HCEC 1CT (cell line): ENCODE results near the gene CARNS1.
"Not testable (repeated sequence)": the region's sequence is repeated elsewhere in the genome, so short reads cannot be mapped to it uniquely, and the experiment has no call there.

Source experiments
- DNase-seq: peaks from one replicate; pipeline ENCODE4 v3.0.0-alpha.2; 2017

The CARNS1 gene

DNA sequence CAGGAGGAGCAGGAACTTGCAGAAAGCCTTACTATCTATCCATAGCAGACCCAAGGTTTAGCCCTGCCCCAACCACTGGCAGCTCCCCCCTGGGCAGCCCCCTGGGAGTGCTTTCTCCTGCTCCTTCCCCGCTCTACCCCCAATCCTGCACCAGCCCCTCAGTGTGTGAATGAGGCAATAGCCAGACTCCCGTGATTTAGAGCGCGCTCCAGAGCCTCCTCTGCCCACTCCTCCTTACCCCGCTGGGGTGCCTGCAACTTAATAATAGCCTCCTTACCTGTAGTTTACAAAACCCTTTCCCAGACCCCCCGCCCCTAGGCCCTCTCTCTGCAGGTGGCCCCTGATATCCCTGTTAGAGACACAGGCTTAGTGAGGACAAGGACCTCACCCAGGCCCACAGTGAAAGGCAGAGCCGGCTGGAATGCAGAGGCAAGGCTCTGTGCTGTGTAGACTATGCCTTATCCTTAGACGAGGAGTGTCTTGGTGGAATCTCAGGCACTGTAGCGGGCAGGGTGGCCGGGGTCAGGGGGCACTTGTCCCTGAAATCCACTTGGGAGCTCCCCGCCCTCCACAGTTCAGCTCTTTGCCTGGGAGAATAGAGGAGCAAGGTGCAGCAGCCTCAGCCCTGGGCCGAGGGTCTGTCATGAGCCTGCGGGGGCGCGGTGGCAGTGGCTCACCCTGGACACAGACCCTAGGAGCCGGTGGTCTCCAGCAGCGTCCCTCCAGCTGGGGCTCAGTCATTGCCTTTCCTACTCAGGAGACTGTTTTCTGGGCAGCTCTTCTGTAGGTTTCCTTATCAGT is 4.3 kb upstream of the CARNS1 start:
- no peak for DNase-seq

GRCh38 chr11:67411785-67412152 is 3.7 kb upstream of the CARNS1 start:
- DNase-seq, result no peak

DNA sequence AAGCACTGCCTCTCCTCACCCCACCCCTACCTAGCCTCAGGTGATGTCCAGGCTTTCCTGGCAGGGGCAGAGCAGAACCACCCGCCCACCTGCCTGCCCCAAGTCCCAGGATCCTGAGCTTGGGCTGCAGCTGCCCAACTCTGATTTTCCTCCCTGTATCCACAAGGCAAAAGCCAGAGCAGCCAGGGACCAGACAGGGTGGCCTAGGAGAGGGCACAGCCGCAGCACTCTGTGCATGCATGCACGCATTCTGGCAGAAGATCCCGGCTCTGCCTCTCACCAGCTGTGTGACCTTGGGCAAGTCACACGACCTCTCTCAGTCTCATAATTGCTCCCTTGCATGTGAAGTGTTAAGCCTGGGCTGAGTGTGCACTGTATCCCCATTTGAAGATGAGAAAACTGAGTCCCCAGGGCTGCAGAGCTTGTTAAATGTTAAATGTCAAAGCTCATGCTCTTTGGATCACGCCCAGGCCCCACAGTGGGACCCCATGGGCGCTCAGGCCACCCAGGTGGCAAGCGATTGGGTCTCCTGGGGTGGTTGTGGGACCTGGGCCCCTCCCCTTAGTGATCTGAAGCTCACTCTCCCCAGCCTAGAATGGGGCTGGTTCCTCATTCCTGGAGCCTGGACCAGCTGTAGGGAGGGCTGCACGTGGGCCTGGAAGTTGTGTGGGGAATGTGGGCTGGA is 2.8 kb upstream of the CARNS1 start:
- DNase-seq, result no peak

DNA sequence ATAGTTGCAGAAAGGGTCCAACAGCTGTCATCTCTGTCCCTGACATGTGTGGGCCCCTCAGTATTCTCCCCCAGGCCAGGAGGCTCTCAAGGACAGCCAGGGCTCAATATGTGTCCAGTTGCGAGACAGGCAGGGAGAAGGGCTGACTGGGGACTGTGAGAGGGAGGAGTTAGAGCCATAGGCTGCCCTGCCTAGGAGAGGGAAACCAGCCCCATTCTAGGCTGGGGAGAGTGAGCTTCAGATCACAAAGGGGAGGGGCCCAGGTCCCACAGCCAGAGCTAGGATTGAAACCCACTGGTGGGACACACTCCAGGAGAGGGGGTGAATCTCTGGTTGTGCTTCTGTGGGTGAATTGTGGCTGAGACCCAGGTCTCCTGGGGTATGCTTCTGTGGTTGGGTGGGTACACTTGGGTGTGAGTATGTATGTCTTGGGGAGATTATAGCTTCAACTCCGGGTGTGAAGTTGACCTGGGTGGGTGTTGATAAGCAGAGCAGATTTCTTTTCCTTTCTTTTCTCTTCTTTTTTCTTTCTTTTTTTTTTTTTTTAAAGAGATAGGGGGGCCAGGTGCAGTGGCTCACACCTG is 2.1 kb upstream of the CARNS1 start:
- no peak for DNase-seq

GRCh38 chr11:67416416-67417335 is 1.2 kb downstream of the CARNS1 start:
- no peak for DNase-seq

DNA sequence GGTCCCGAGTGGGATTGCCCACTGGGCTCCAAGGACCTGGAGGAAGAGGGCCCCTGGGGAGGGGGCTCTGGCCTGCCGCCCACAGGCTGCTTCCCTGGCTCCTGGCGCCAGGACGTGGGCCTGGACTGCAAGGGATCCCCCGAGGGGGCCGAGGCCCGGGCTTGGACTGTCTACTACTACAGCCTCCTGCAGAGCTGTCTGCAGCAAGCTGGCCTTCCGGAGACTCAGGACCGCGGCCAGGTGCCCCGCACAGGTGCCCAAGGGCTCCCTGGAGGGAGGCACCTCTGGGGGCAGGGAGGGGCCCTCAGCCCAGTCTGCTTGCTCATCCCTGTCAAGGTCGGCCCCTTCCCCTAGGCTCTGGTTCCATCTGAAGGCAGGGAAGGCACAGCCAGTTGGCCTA is 1.9 kb downstream of the CARNS1 start:
- DNase-seq, result no peak

DNA sequence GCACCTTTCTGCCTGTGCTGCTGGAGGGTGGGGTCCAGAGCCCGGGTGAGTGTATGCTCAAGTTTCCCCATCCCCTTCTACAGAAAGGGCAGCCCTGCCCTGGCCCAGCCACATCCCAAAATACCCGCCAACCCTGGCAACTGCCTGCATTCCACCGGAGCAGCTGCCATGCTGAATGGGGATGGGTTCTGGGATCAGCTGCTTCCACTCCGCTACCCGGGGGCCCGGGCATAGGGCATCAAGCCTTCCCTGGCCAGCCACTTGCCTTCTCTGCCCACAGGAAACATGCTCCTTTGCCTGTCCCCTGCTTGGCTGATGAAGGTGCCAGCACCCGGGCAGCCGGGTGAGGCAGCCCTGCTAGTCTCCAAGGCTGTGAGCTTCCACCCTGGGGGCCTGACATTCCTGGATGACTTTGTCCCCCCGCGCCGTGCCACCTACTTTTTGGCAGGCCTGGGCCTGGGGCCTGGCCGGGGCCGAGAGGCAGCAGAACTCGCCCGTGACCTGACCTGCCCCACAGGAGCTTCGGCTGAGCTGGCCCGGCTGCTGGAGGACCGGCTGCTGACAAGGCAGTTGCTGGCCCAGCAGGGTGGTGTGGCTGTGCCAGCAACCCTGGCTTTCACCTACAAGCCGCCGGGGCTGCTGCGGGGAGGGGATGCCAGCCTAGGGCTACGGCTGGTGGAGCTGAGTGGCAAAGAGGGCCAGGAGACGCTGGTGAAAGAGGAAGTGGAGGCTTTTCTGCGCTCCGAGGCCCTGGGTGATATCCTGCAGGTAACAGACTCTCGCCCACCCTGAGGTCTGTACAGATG is 3.2 kb downstream of the CARNS1 start:
- DNase-seq, result no peak

GRCh38 chr11:67419325-67420049 is 4.0 kb downstream of the CARNS1 start:
- no peak for DNase-seq

- no peak for DNase-seq
These were observed 4.7 kb downstream of the CARNS1 start for GRCh38 chr11:67420147-67420645.

- peak; percentile 81 for DNase-seq
These were observed 5.4 kb downstream of the CARNS1 start for GRCh38 chr11:67420646-67421429.

- DNase-seq, result no peak
These were observed 6.1 kb downstream of the CARNS1 start for GRCh38 chr11:67421430-67422031.

DNA sequence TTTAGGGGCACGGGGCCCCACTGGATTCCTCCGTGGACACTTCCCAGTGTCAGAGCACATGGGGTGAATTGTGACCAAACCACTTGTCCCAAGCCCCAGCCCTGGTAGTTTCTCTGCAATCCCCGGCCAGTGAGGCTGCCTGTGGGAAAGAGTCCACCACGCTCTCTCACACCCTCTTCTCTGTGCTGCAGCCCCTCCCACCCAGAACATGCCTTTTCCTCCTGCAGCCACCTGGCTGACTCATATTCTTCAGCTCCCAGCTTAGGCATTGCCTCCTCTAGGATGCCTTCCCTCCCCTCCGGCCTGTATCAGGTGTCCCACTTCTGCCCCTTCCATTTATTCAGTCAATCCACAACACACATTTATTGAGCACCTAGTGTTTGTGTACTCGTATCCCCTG is 7.4 kb downstream of the CARNS1 start:
- no peak for DNase-seq

DNA sequence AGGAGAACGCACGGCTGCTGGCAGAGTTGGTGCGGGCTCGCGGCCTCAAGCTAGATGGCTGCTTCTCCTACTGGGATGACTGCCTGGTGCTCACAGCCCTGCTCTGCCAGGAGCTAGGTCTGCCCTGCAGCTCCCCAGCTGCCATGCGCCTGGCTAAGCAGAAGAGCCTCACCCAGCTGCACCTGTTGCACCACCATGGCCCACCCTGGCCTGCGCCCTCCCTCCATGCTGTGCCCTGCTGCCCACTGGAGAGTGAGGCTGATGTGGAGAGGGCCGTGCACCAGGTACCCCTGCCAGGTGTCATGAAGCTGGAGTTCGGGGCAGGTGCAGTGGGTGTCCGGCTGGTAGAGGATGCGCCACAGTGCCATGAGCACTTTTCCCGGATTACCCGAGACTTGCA is 8.0 kb downstream of the CARNS1 start:
- no peak for DNase-seq

DNA sequence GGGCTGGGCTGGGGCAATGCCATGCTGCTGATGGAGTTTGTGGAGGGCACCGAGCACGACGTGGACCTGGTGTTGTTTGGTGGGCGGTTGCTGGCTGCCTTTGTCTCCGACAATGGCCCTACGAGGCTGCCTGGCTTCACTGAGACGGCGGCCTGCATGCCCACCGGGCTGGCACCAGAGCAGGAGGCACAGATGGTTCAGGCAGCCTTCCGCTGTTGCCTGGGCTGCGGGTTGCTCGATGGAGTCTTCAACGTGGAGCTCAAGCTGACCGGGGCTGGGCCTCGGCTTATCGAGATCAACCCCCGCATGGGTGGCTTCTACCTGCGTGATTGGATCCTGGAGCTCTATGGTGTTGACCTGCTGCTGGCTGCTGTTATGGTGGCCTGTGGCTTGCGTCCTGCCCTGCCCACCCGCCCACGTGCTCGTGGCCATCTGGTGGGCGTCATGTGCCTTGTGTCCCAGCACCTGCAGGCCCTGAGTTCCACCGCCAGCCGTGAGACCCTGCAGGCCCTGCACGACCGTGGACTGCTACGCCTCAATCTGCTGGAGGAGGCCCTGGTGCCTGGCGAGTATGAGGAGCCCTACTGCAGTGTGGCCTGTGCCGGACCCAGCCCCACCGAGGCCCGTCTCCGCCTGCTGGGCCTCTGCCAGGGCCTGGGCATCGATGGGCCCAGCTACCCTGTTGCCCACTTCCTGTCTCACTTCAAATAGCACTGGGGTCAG is 8.6 kb downstream of the CARNS1 start:
- no peak for DNase-seq

DNA sequence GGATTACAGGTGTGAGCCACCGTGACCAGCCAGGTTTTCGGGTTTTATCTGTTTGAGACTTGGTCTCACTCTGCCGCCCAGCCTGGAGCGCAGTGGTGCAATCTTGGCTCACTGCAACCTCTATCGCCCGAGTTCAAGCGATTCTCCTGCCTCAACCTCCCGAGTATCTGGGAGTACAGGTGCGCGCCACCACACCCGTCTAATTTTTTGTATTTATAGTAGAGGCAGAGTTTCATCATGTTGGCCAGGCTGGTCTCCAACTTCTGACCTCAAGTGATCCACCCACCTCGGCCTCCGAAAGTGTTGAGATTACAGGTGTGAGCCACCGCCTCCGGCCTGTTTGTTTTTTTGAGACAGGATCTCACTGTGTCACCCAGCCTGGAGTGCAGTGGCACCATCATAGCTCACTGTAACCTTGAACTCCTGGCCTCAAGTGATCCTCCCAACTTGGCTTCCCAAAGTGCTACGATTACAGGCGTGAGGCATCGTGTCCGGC is 11.9 kb downstream of the CARNS1 start:
- not testable (repeated sequence) for DNase-seq

GRCh38 chr11:67428052-67429001 is 12.8 kb downstream of the CARNS1 start, which contains the start of gene RPS6KB2:
Gene RPS6KB2 (plus strand): TSS chr11:67428494. CDS start chr11:67428546, 52 bp downstream.
- peak; percentile 94 for DNase-seq

DNA sequence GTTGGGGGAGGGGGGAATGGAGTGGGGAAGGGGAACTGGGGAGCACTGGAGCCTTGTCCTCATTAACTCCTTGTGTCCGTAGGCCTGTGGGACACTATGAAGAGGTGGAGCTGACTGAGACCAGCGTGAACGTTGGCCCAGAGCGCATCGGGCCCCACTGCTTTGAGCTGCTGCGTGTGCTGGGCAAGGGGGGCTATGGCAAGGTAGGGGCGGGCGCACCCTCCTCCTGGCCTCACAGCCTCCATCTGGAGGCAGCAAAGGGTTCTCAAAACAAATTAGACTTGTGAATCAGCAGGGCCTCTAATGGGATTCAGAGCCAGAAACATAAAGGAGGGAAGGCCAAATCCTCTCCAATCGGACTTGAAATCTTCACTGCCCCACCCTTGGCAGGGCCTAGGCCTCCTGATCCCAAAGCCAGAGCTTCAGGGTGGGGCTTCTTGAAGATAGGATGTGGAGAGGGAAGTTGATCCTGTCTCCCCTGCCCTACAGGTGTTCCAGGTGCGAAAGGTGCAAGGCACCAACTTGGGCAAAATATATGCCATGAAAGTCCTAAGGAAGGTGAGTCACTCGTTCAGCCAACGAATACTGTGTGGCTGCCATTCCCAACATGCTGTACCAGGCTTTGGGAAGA is 13.7 kb downstream of the CARNS1 start:
- no peak for DNase-seq
